NCI-H526 (cell line): ENCODE data around the gene DENND5B.
"Not testable (repeated sequence)": the region's sequence is repeated elsewhere in the genome, so short reads cannot be mapped to it uniquely, and the experiment has no call there.

Experiments
- DNase-seq, 2 experiments: peaks; one replicate each; lab custom pipeline; 2025; lab: John Stamatoyannopoulos, UW

The DENND5B gene

GRCh38 chr12:31590642-31591379 is at the start of gene DENND5B:
Gene DENND5B, minus strand, starts transcription at chr12:31591136. Its CDS starts 304 bp downstream, at chr12:31590832.
- peak in 1 of 2 experiments; percentile 87 for DNase-seq

DNA sequence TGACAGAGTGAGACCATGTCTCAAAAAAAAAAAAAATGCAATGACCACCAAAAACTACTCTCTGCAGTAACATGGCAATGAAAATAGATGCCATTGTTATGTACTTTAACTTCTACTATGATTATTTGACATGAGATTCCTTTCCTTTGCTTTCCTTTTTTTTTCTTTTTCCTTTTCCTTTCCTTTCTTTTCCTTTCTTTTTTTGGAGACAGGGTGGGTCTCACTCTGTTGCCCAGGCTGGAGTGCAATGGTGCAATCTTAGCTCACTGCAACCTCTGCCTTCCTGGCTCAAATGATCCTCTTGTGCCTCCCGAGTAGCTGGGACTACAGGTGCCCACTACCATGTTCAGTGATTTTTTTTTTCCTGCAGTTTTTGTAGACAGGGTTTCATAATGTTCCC is 43.7 kb upstream of the DENND5B start:
- DNase-seq = no peak

DNA sequence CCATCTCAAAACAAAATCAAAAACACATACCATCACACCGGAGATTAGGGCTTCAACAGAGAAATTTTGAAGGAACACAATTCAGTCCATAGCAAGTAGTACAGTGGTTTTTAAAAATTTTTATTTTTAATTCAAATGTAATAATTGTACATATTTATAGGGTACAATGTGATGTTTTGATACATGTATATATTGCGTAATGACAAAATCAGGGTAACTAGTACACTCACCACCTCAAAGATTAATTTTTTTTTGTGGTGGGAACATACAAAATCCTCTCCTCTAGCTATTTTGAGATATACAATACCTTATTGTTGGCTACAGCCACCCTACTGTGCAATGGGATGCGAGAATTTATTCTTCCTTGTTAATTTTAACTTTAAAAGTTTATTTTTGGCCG is 42.5 kb upstream of the DENND5B start:
- DNase-seq = no peak

DNA sequence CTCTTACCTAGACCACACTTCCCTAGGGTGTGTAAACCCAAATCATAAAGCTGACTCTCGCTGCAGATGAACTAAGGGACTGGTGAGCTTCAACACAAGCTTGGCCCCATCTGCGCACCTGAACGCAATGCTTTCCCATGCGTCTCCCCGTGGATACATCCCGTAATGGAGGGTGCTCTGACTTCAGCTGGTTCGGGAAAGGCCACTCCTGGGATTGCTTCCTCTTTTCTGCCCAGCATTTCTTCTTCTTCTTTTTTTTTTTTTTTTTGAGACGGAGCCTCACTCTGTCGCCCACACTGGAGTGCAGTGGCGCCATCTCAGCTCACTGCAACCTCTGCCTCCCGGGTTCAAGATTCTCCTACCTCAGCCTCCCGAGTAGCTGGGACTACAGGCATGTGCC is 40.9 kb upstream of the DENND5B start:
- DNase-seq = no peak

DNA sequence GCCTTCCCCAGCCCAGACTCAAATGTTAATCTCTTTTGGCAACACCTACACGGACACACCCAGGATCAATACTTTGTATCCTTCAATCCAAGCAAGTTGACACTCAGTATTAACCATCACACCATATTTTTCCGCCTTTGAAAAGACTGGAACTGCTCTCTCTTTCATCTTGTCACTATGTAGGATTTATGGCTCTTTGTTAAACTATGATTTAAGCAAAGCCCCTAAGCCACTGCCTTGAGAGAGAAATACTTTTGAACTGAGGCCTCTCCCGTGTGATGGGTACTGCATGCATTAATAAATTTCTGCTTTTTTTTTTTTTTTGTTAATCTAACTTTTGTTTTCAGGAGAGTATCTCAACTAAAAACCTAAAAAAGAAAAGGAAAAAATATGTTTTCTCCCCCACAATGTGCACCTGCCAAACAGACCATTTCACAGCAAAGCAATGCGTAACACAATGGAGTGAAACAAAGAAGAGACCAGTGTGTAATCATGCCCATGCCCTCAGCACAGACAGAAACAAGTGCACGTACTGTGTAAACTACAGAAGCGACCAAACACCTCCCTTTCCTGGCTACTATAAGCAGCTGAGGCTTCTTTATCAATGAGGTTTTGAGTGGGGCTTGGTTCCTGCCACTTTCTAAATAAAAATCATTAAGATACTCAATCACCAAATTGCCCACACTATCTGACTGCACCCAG is 40.2 kb upstream of the DENND5B start:
- no peak for DNase-seq

DNA sequence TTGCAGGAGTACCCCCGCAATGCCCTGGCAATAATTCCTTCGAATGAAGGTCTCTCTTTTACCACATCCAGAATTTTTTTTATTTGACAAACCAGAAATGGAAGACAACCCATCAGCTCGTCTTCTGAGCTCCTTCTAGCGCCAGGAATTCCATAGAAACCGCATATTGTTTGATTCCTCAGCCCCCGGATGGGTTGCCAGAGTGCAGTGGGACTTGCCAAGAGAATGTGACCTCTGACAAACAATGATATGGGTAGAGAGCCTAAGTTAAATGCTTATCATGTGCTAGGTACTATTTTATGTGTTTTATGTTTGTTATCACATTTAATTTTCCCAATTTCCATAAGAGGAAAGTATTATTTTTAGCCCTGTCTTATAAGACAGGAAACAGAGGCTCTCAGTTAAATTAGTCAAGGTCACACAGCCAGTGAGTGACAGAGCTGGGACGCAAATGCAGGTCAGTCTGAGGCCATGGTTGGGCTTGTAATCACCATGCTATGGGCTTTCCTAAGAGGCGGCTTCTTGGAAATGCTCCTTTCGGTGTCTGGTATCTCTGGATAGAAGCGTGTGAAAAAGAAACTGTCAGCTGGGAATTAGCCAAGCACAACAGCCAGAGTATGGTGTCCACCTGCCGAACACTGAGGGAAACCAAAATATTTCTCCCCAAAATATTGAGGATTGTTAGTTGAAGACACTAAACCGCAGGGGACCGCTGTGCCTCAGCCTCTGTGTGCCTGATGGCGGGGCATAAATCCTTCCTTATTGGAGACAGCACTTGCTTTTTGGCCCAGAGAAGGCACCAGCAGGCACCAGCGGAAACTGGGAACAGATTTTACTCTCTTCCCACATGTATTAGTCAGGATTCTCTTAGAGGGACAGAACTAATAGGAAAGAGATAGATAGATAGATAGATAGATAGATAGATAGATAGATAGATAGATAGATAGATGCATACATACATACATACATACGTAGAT is 39.1 kb upstream of the DENND5B start:
- DNase-seq = no peak

DNA sequence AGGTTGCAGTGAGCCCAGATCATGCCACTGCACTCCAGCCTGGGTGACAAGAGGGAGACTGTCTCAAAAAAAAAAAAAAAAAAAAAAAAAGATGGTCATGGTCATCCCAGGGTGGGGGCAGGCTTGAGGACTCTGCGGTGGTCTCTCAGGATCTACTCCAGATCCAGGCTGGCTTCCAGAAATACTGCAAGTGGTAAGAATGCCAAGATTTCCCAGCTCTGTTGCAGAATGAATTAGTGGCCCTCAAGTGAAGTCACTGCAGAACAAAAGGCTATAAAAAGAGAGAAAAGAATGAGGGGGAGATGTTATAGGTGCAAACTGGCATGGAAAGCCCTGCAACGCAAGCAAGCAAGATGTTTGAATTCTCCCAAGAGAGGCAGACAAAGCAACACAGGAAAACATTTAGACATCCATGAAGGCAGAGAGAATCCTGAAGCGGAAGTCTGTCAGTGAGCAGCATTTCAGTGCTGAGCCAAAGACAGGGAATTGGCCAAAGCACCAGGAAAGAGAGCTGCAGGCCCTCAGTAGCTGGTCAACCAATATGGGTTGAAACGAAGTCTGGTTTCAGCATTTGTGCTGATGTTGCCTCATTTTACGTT is 36.6 kb upstream of the DENND5B start:
- no peak for DNase-seq

DNA sequence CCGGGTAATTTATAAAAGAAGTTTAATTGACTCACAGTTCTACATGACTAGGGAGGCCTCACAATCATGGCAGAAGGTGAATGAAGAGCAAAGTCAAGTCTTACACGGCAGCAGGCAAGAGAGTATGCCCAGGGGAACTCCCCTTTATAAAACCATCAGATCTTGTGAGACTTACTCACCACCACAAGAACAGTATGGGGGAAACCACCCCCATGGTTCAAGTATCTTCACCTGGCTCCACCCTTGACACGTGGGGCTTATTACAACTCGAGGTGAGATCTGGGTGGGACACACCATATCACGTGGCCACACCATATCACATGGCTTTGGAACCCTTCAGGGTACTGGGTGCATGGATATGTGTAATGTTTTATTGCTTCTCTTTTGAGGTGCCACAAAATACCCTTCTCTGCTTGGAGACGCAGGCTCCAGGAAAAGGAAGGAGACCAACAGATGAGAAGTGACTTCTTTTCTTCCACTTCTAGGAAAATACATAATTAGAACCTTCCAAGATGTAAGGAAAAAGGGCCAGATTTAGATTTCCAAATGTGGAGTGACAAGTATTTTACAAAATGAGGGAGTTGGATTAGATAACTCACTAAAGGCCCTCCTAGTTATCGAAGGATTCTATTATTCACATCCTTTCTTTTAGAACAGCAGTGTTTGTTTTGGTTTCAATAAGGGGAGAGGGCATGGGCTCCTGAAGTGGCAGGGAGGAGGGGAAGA is 35.5 kb upstream of the DENND5B start:
- DNase-seq = no peak

GRCh38 chr12:31622038-31622437 is 31.1 kb upstream of the DENND5B start:
- no peak for DNase-seq

GRCh38 chr12:31620311-31620710 is 29.4 kb upstream of the DENND5B start:
- no peak for DNase-seq

DNA sequence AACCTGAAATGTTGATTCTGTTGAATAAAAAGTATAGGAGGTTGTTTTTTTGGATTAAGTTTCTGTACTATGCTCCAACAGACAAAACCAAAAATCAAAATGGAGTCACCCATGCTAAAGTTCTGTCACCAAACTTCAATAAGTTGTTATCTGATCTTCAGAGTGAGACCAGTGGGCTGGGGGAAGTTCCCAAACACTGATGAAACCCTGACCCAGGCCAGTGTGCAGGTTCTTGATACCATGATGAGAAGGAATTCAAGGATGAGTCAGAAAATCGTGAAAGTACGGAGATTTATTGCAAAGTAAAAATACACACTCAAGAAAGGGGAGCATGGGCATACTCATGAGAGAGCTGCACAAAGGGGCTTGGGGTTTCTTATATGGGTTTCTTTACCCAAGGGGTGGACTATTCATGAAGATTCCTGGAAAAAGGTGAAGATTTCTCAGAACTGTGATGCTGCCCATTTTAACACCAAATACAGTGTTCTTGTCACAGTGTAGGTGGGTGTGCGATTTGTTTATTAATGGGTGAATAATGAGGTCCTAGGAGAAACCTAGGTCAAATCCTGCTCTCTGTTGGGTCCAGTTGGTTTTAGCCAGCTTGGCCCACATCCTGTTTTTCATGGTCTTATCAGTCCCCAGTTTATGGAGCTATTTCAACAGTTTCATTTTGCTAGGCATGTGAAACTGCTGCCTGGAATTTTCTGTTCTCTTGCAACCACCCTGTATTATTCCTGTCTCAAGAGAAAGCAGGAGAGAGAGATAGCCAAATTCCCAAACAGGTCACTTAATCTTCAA is 27.5 kb upstream of the DENND5B start:
- no peak for DNase-seq

DNA sequence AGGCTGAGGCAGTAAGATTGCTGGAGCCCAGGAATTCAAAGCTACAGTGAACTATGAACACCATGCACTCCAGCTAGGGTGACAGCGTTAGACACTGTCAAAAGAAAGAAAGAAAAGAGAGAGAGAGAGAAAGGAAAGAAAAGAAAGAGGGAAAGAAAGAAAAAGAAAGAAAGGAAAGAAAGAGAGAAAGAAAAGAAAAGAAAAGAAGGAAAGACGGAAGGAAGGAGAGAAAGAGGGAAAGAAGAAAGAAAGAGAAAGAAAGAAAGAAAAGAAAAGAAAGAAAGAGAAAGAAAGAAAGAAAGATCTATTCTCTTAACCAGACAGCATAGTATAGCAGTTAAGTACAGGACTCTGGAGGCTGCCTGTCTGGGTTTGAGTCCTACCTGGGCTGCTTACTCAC is 21.9 kb upstream of the DENND5B start:
- DNase-seq = no peak

DNA sequence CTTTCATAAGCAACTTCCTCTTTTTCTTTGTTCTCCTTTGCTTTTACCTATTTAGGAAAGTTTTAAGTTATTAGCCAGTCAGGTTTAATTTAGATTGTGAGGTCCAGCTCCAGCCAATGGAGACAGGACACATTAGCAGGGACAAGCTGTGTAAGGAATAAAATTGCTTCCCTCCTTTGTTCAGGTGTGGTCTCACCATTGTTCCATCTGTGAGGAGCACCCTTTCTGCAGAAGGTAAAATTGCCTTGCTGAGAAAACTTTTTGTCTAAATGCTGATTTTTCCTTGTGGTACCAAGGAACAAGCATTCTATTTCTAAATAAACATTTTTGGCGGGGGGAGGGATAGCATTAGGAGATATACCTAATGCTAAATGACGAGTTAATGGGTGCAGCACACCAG is 17.4 kb upstream of the DENND5B start:
- DNase-seq = not testable (repeated sequence)

DNA sequence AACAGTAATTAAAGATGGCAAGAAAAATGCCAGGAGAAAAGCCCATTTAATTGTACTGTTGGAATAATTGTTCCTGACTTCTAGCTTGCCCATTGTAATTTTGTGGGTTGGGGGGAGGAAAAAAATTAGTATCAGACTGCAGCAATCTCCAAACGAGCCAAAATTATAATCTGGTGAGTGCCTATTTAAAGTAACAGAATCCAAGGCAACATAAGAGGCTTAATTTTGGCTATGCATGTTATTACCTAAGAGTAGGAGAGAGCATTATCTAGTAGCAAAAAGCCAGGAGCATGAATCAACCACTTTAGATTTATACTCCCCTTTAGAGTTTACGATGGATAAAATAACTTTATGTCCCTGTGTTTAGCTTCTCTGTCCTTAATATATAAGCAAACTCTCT is 14.6 kb upstream of the DENND5B start:
- no peak for DNase-seq

DNA sequence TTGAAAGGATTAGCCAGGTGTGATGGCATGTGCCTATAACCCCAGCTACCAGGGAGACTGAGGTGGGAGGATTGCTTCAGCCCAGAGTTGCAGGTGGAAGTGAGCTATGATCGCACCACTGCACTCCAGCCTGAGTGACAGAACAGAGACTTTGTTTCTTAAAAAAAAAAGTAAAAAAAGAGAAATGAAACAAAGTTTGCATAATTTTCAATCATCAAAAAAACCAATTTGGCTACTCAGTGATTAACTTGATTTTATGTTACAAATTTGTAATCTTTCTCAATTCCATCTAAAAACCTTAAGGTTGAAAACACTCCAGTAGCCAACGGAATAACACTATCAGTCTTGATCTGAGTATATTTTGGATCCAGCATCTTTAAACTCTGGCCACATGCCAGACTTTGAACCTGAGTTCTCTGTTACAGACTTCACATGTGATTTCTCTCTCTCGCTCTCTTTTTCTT is 12.6 kb upstream of the DENND5B start:
- DNase-seq = no peak

DNA sequence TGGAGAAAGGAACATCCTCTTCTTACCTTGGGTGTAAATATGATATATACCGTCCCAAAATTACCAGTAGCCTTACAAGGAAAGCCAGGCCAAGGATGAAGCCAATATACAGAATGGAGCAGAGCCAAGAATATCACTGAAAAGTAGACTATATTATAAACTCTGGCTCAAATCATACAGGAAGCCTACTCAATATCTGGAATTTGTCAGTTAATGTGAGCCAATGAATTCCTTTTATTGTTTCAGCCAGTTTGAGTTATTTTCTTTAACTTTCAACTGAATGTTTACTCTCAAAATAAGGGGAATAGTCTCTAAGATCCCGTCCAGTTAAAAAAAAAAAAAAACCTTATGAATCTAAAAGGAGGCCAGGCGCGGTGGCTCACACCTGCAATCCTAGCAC is 9.8 kb upstream of the DENND5B start:
- no peak for DNase-seq

- DNase-seq = no peak
These were observed 9.3 kb upstream of the DENND5B start for GRCh38 chr12:31600252-31600651.

DNA sequence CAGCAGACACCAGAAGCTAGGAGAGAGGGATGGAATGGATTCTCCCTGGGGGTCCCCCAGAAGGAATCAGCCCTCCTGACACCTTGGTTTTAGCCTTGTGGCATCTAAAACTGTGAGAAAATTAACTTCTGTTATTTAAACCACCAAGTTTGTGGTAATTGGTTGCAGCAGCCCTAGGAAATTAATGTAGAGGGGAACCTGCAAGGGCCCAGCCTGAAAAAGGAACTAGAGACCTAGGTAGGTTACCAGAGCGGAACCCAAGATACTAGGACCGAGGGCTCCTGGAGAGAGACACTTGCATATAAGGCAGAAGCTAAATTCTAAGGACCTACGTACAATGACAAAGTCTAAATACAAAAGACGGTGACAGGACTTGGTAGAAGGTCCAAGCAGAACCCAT is 8.1 kb upstream of the DENND5B start:
- no peak for DNase-seq

GRCh38 chr12:31597066-31597465 is 6.1 kb upstream of the DENND5B start:
- no peak for DNase-seq

DNA sequence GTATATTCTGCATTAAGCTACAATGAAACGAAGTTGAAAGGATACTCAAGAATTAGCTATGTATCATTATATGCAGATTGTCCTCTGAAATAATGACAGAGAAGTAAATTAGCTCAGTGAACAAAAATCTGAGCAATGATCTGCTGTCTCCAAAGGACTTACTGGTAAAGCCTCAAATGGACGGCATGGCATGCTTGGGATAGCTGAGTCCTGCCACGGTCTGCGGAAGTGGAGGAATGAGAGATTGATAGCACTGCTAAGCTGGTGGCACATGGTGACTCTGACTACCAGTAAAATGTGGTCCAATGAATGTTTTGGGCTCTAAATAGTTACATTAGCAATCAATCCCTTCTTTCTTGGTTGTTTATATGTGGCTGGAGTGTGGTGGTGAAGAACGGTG is 3.7 kb upstream of the DENND5B start:
- DNase-seq = no peak
